ENCODE measurements around the gene EZH2. TPM values are rescaled to one million over a fixed set of nuclear protein-coding genes. Genes with fewer than 3 reads are reported as not detected.

The EZH2 gene
- 100 to 1,000 TPM; 132 to 133 TPM for total RNA-seq

DNA sequence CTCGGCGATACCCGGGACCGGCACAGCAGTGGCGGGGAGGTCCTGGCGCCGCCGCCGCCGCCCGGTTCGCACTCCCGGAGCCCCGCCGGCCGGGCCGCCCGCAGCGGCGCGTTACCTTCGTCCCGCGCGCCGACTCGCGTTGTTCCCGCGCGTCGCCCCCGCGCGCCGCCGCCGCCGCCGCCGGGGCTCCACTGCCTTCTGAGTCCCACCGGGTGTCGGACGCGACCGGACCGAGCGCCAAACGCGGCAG, at the start of gene EZH2:
Gene EZH2 (minus strand): TSS at position 243 of the 250 bp plus-strand sequence. CDS start 36,993 bp downstream, outside the sequence.
- H3K27me3 Mint-ChIP-seq (ENCODE audit: low read depth) = no peaks in the 10 kb centered on the region
- peaks cover 37% of the 10 kb centered on the region for H3K4me1 Mint-ChIP-seq (ENCODE audit: low read depth)
- no peak for DNase-seq
- intact Hi-C loops (cut with micrococcal nuclease) = loop anchor here (1.0 to 2.0 kb wide), 12 partner anchors 28 to 377 kb away; partner anchors contain the start of genes CUL1, PDIA4, ZNF425 and ZNF786
- H3K36me3 Mint-ChIP-seq (ENCODE audit: low read depth) = peaks cover 30% of the 10 kb centered on the region
- H3K27ac Mint-ChIP-seq = peak within 1 kb of the TSS; percentile 99
- CTCF ChIA-PET = interaction anchor here (1.3 to 2.0 kb wide), 3 partner anchors 28 to 80 kb away, joined by 5 to 16 read pairs (median 6); no protein-coding TSS in a partner anchor
- H3K4me3 Mint-ChIP-seq = peak within 1 kb of the TSS; percentile 94
- no peaks in the 10 kb centered on the region for H3K9me3 Mint-ChIP-seq

DNA sequence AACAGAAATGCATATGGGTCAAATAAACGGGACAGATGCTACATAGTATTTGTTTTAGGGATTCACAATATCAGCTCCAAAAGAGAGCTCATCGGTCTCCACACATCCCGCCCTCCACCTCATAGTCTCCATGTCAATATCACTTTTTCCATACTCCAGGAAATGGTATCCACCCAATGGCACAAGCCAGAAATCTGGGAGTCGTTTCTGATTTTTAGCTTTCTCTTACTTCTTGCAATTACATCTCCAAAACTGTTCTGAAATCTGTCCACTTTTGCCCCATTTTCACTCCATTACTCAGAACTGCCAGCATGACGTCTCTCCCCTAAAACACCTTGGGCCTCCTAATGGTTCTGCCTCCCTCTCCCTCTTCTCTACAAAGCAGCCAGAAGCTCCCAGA, 47.4 kb upstream of the EZH2 start:
- CTCF ChIA-PET = interaction anchor here (0.5 to 1.6 kb wide), 4 partner anchors 8 to 124 kb away, joined by 3 to 4 read pairs (median 3); no protein-coding TSS in a partner anchor
- Mint-ChIP-seq H3K36me3 (ENCODE audit: low read depth) (peaks cover 18% of the 10 kb centered on the region), H3K4me3 (no peak overlapping the region), H3K27ac (no peak overlapping the region), H3K4me1 (ENCODE audit: low read depth) (peaks cover 42% of the 10 kb centered on the region), H3K9me3 (no peaks in the 10 kb centered on the region), H3K27me3 (ENCODE audit: low read depth) (no peaks in the 10 kb centered on the region)
- DNase-seq = no peak
- intact Hi-C loops (cut with micrococcal nuclease) = no loop called here

DNA sequence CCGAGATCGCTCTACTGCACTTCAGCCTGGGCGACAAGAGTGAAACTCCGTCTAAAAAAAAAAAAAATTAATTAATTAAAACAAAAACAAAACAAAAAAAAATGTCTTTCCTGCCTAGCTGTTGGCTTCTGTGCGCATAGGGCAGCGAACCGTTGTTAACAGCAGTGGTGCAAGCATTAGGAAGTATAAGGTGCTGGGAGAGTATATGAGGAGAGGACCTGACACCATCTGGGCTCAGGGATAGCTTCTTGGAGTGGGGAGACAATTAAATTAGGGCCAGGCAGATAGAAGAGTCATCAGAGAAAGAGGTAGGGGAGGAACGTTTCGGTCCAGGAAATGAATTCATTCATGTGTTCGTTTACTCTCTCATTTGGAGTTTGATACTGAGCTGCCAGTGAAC, 46.2 kb upstream of the EZH2 start:
- no peak overlapping the region for H3K4me3 Mint-ChIP-seq
- H3K9me3 Mint-ChIP-seq = no peaks in the 10 kb centered on the region
- intact Hi-C loops (cut with micrococcal nuclease) = no loop called here
- peaks cover 53% of the 10 kb centered on the region for H3K4me1 Mint-ChIP-seq (ENCODE audit: low read depth)
- H3K27me3 Mint-ChIP-seq (ENCODE audit: low read depth) = no peaks in the 10 kb centered on the region
- DNase-seq = peak; percentile 23
- no peak overlapping the region for H3K27ac Mint-ChIP-seq
- peaks cover 22% of the 10 kb centered on the region for H3K36me3 Mint-ChIP-seq (ENCODE audit: low read depth)
- CTCF ChIA-PET = interaction anchor here (0.6 to 1.6 kb wide), 3 partner anchors 9 to 209 kb away, joined by 3 to 4 read pairs (median 4); no protein-coding TSS in a partner anchor

DNA sequence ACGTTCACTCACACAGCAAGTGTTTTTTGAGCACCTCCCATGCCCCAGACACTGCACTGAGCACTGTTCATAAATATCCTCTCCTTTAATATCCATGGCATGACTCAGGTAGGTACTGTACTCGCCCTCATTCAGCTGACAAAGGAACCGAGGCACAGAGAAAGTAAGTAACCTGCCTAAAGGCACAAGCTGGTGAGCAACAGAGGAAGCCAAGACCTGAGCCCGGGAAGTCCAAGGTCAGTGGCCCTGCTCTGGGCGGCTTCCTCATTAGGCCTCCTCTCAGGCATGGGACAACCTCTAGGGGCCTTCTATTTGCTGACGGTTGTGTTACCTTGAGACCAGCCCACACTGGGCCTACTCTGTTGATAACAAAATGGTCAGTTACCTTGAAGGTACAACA, 45.1 kb upstream of the EZH2 start:
- Mint-ChIP-seq H3K36me3 (ENCODE audit: low read depth) (peaks cover 20% of the 10 kb centered on the region), H3K4me1 (ENCODE audit: low read depth) (peaks cover 61% of the 10 kb centered on the region), H3K9me3 (no peaks in the 10 kb centered on the region), H3K27me3 (ENCODE audit: low read depth) (no peaks in the 10 kb centered on the region), H3K27ac (peak overlapping the region; percentile 2), H3K4me3 (no peak overlapping the region)
- intact Hi-C loops (cut with micrococcal nuclease) = loop anchor here (5.0 kb wide), 1 partner anchor 318 kb away; no protein-coding TSS in a partner anchor
- CTCF ChIA-PET = no interaction called here
- no peak for DNase-seq

DNA sequence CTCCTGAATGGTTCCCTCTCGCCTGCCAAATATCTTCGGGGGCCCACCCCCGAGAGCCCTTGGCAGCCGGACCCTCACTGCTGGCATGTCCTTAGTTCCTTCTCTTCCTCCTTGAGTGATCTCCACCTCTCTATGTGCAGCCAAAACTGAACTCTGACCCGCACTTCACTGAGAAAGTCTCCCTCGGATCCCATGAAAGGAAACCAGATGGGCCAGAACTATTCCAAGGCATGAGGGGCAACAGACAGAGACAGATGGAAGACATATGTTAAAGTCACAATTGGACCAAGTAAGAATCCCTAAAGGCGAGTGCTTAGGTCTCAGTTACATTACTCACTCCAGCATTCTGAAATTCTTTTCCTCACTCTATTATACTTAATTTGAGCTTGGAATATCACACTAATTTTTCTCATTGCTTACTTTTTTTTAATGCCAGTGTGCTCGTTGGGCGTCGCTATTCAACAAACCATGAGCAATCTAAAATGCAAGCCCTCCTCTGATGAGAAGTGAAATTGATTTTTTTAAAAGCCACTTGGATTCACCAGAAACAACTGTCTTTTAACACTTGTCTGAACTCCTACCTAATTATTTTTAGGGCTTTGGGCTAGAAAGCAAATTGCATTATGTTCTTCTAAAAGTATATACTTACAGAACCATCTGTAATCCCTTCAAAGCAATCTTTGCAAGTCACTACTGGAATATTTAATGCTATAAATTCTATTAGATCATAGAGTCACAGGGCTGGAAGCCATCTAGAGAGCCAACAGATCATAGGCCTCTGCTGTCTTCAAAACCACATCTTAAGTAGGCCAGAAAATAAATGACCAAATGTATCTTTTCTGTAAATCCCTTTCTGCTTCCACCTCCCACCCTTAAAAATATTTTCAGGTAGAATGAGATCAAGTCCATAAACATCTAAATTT, 43.3 kb upstream of the EZH2 start:
- Mint-ChIP-seq H3K4me1 (ENCODE audit: low read depth) (peaks cover 67% of the 10 kb centered on the region), H3K4me3 (peak overlapping the region; percentile 34)
- intact Hi-C loops (cut with micrococcal nuclease) = loop anchor here (5.0 kb wide), 1 partner anchor 320 kb away; no protein-coding TSS in a partner anchor

DNA sequence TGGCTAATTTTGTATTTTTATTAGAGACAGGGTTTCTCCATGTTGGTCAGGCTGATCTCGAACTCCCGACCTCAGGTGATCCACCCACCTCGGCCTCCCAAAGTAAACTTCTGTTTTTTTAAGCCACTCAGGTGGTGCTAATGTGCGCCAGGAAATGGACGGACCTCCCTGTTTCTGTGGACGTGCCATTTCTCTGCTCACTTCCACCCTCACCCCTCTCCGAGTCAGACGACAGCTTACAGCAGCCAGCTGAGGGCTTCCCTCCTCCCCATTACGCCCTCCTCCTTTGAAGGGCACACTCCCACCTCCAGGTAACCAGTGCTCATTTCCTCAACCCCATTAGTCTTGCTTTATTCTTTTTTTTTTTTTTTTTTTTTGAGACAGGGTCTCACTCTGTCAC, 41.7 kb upstream of the EZH2 start:
- CTCF ChIA-PET = interaction anchor here (1.0 to 3.5 kb wide), 4 partner anchors 10 to 421 kb away, joined by 3 to 22 read pairs (median 3); no protein-coding TSS in a partner anchor
- intact Hi-C loops (cut with micrococcal nuclease) = loop anchor here (1.0 to 5.0 kb wide), 5 partner anchors 13 to 391 kb away; partner anchors contain the start of gene EZH2
- H3K4me3 Mint-ChIP-seq = no peak overlapping the region
- H3K36me3 Mint-ChIP-seq (ENCODE audit: low read depth) = peaks cover 19% of the 10 kb centered on the region
- H3K9me3 Mint-ChIP-seq = no peaks in the 10 kb centered on the region
- DNase-seq = no peak
- H3K27ac Mint-ChIP-seq = peak overlapping the region; percentile 92
- no peaks in the 10 kb centered on the region for H3K27me3 Mint-ChIP-seq (ENCODE audit: low read depth)
- H3K4me1 Mint-ChIP-seq (ENCODE audit: low read depth) = peaks cover 71% of the 10 kb centered on the region

More for the DNA sequence above, 43.3 kb upstream of the EZH2 start:
- Mint-ChIP-seq H3K27me3 (ENCODE audit: low read depth) (no peaks in the 10 kb centered on the region), H3K27ac (peak overlapping the region; percentile 92), H3K9me3 (no peaks in the 10 kb centered on the region), H3K36me3 (ENCODE audit: low read depth) (peaks cover 16% of the 10 kb centered on the region)
- no peak for DNase-seq
- CTCF ChIA-PET = interaction anchor here (0.6 to 3.5 kb wide), 2 partner anchors 14 to 350 kb away, joined by 3 to 22 read pairs; no protein-coding TSS in a partner anchor

DNA sequence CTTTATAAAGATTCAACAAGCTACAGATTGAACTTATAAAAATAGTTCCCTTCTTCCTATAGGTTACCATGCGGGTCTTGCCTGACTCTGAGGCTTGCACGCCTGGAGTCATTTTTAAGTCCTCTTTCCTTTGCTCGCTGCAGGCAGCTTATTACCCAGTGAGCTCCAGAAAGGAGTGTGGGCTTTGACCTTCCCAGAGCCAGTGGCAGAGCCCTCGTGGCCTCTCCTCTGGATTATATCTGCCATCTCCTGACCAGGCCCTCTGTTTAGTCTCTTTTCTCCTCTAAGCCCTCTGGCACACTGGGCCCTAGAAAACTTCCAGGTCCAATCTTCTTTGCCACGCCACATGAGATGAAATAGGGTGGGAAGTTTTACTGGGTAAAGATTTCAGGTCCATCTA, 39.9 kb upstream of the EZH2 start:
- Mint-ChIP-seq H3K27ac (no peak overlapping the region), H3K4me1 (ENCODE audit: low read depth) (peaks cover 70% of the 10 kb centered on the region), H3K9me3 (no peaks in the 10 kb centered on the region), H3K4me3 (no peak overlapping the region), H3K36me3 (ENCODE audit: low read depth) (peaks cover 12% of the 10 kb centered on the region), H3K27me3 (ENCODE audit: low read depth) (no peaks in the 10 kb centered on the region)
- intact Hi-C loops (cut with micrococcal nuclease) = no loop called here
- no peak for DNase-seq
- CTCF ChIA-PET = interaction anchor here (0.9 to 1.2 kb wide), 2 partner anchors 11 to 50 kb away, joined by 3 read pairs; no protein-coding TSS in a partner anchor

DNA sequence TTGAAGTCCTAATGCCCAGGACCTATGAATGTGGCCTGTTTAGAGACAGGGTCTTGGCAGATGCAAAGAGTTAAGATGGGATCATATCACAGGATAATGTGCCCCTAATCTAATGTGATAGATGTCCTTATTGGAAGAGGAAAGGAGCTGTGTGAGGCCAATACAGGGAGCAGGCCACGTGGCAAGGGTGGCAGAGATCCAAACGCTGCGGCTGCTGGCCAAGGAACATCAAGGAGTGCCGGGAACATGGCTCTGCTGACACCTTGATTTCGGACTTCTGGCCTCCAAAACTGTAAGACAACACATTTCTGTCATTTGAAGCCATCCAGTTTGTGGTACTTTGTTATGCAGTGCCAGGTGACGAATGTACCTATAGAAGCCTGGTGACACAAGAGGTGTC, 37.7 kb upstream of the EZH2 start:
- intact Hi-C loops (cut with micrococcal nuclease) = no loop called here
- H3K27ac Mint-ChIP-seq = no peak overlapping the region
- H3K9me3 Mint-ChIP-seq = no peaks in the 10 kb centered on the region
- CTCF ChIA-PET = interaction anchor here (1.5 kb wide), 1 partner anchor 20 kb away, joined by 5 read pairs; no protein-coding TSS in a partner anchor
- no peak overlapping the region for H3K4me3 Mint-ChIP-seq
- H3K36me3 Mint-ChIP-seq (ENCODE audit: low read depth) = peaks cover 11% of the 10 kb centered on the region
- peaks cover 60% of the 10 kb centered on the region for H3K4me1 Mint-ChIP-seq (ENCODE audit: low read depth)
- no peaks in the 10 kb centered on the region for H3K27me3 Mint-ChIP-seq (ENCODE audit: low read depth)
- DNase-seq = no peak

DNA sequence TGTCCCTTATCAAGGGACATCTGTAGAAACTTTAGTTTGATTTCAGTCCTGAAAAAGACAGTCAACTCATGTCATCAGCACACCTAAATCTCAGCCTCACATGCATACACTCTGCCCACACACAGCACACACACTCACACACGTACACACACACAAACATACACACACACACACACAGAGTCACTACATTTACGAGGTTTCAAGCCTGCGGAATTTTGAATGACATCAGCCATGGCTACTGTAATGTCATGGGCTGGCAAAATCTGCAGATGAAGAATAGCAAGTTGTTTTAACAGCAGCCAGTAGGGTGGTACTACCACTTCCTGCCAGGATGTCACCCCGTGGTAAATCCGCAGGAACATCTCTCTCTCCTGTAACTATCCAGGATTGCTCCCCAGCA, 37.1 kb upstream of the EZH2 start:
- CTCF ChIA-PET = interaction anchor here (0.6 to 1.0 kb wide), 4 partner anchors 10 to 66 kb away, joined by 3 to 4 read pairs (median 4); no protein-coding TSS in a partner anchor
- H3K4me3 Mint-ChIP-seq = no peak overlapping the region
- DNase-seq = peak; percentile 19
- H3K9me3 Mint-ChIP-seq = no peaks in the 10 kb centered on the region
- intact Hi-C loops (cut with micrococcal nuclease) = no loop called here
- peaks cover 60% of the 10 kb centered on the region for H3K4me1 Mint-ChIP-seq (ENCODE audit: low read depth)
- H3K36me3 Mint-ChIP-seq (ENCODE audit: low read depth) = peaks cover 9% of the 10 kb centered on the region
- peak overlapping the region; percentile 1 for H3K27ac Mint-ChIP-seq
- no peaks in the 10 kb centered on the region for H3K27me3 Mint-ChIP-seq (ENCODE audit: low read depth)

DNA sequence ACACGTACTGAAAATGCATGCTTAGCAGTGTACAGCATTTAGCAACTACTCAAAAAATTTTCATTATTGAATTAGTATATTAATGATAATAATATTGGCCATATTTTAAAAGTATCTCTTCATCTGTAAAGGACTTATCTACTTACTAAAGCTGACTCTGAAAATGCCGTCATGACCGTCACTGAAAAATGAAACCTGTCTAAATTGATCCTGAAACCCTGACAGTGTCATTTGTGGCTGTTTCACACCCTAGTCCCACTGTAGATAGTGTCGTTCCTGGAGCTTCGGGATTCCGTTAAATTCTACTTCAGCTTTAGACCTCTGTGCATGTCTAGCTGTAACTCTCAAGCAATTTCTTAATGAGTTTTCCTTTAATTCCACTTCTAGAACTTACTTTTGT, 35.8 kb upstream of the EZH2 start:
- H3K4me3 Mint-ChIP-seq = no peak overlapping the region
- no peak for DNase-seq
- no peaks in the 10 kb centered on the region for H3K9me3 Mint-ChIP-seq
- peaks cover 58% of the 10 kb centered on the region for H3K4me1 Mint-ChIP-seq (ENCODE audit: low read depth)
- H3K27ac Mint-ChIP-seq = no peak overlapping the region
- intact Hi-C loops (cut with micrococcal nuclease) = loop anchor here (10.0 kb wide), 1 partner anchor 955 kb away; the partner anchor contains the start of gene ATP6V0E2
- no peaks in the 10 kb centered on the region for H3K27me3 Mint-ChIP-seq (ENCODE audit: low read depth)
- CTCF ChIA-PET = interaction anchor here (1.1 kb wide), 1 partner anchor 22 kb away, joined by 4 read pairs; no protein-coding TSS in a partner anchor
- H3K36me3 Mint-ChIP-seq (ENCODE audit: low read depth) = peaks cover 7% of the 10 kb centered on the region

DNA sequence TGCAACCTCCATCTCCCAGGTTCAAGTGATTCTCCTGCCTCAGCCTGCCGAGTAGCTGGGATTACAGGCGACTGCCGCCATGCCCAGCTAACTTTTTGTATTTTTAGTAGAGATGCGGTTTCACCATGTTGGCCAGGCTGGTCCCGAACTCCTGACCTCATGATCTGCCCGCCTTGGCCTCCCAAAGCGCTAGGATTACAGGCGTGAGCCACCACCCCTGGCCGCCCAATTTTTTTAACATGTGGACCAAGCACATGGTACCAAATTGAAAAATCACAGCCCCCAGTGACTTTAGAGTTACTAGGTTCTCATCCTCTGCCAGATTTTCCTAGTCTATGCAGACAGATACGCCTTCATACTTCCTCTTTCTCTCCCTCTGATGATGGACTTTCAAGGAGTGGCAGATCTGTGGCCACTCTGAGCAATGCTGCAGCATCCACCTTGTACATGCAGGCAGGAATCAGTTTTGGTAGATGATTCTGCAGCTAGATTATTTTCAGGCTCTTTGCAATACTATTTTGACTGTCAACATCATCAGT, 34.0 kb upstream of the EZH2 start:
- CTCF ChIA-PET = no interaction called here
- peaks cover 63% of the 10 kb centered on the region for H3K4me1 Mint-ChIP-seq (ENCODE audit: low read depth)
- H3K9me3 Mint-ChIP-seq = no peaks in the 10 kb centered on the region
- H3K27ac Mint-ChIP-seq = no peak overlapping the region
- no peak overlapping the region for H3K4me3 Mint-ChIP-seq
- H3K27me3 Mint-ChIP-seq (ENCODE audit: low read depth) = no peaks in the 10 kb centered on the region
- intact Hi-C loops (cut with micrococcal nuclease) = loop anchor here (10.0 kb wide), 1 partner anchor 957 kb away; the partner anchor contains the start of gene ATP6V0E2
- peaks cover 7% of the 10 kb centered on the region for H3K36me3 Mint-ChIP-seq (ENCODE audit: low read depth)
- DNase-seq = no peak

DNA sequence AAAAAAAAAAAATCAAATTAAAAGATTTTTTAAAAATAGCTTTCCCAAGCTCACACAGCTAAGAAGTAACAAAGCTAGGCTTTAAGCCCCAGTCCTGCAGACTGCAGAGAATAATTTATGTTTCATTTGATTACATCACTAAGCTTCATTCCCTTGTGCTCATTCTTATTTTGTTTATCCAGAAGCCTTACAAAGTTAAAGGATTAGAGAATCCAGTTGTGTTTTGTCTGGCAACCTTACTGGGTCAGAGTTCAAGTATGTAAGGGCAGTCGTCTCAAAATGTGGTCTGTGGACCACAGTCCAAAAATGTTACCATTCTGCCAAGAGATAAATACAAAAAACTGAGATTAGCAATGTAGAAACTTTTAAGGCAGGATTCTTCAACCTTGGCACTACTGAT, 32.1 kb upstream of the EZH2 start:
- CTCF ChIA-PET = interaction anchor here (0.9 to 1.1 kb wide), 4 partner anchors 10 to 163 kb away, joined by 3 to 4 read pairs (median 3); no protein-coding TSS in a partner anchor
- H3K4me1 Mint-ChIP-seq (ENCODE audit: low read depth) = peaks cover 69% of the 10 kb centered on the region
- H3K27me3 Mint-ChIP-seq (ENCODE audit: low read depth) = no peaks in the 10 kb centered on the region
- H3K4me3 Mint-ChIP-seq = no peak overlapping the region
- H3K9me3 Mint-ChIP-seq = no peaks in the 10 kb centered on the region
- H3K27ac Mint-ChIP-seq = peak overlapping the region; percentile 96
- no peak for DNase-seq
- H3K36me3 Mint-ChIP-seq (ENCODE audit: low read depth) = peaks cover 3% of the 10 kb centered on the region
- intact Hi-C loops (cut with micrococcal nuclease) = loop anchor here (10.0 kb wide), 1 partner anchor 959 kb away; the partner anchor contains the start of gene ATP6V0E2
